HG03432 (cell line): Measurements from ENCODE around the gene SLC6A9.

Source experiments
- ATAC-seq: cut with Tn5 transposase; IDR thresholded peaks from one replicate; pipeline ENCODE4 v1.9.1; 2021; ENCODE audit warnings: mild to moderate bottlenecking, moderate library complexity; ENCODE audit not compliant: unreplicated experiment

SLC6A9 gene

DNA sequence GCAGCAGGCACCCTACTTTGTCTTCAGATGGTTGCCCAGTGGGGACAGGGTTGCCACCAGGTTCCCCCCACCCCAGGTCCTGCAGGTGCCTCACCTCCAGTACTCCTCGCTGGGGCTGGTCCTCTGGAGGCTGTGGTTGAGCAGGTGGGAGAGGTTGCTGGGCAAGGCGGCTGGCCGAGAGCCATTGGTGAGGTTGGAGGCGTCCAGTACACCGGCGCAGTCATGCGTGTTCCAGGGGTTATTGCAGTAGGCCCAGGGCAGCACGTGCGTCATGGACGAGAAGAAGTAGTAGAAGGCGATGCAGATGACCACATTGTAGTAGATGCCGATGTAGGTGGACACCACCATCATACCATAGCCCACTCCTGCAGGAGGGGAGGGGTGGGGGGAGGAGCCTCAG, 23.0 kb downstream of the SLC6A9 start:
- ATAC-seq = no peak

- no peak for ATAC-seq
Measured at GRCh38 chr1:44002606-44003157, 28.6 kb downstream of the SLC6A9 start.

DNA sequence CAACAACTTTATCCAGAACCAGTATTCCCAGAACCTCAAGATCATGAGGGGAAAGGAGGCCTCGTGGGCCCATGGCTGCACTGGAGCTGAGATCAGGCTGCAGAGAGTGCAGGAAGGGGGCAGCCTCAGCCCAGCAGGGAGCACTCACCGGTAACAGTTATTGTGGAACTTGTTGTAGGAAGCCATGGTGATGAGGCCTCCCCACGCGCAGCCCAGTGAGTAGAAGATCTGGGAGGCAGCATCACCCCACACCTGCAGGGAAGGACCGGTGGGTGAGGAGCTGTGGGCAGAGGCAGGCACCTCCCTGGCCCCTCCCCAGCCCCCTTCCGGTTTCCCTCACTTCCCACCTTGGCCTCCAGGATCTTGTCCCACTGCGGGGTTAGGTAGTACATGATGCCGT, 29.1 kb downstream of the SLC6A9 start:
- no peak for ATAC-seq

- no peak for ATAC-seq
Measured at GRCh38 chr1:44000122-44000665, 31.1 kb downstream of the SLC6A9 start.

DNA sequence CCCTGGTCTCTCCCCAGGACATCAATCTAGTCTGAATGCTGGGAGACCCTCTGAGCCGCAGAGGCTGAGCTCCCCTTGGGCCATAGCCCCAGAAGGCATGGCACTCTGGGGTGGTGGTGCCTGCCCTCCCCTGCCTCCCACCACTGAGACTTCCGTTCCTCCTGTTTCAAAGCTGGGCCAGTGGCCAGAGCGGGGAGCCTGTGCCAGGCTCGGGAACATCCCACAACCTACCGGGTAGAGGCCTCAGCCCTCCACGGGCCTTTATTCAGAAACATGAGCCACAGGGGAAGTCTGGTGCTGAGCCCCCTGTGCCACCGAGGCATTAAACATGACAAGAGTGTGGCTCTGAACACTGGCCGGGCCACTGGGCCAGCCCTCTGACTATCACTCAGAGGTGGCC, 31.8 kb downstream of the SLC6A9 start:
- no peak for ATAC-seq

DNA sequence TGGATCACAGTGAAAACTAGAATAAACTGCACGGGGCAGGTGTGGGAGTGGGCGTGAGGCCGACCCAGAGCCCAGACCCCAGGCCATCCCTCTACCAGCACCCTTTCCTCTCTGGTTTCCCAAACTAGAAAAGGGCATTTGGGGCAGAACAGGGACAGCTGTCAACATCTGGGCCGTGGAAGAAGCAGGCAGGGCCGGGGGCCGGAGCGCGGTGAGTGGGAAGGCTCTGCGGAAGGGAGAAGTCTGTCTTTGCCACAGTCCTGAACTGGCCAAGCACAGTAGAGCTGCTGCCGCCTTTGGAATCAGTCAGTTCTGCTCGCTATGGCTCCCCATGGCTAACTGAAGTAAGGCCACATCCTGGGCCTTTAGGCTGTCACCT, 33.3 kb downstream of the SLC6A9 start:
- ATAC-seq = no peak

- ATAC-seq = no peak
Measured at GRCh38 chr1:43997295-43997999, 33.8 kb downstream of the SLC6A9 start.

GRCh38 chr1:43996733-43997115, 34.5 kb downstream of the SLC6A9 start:
- no peak for ATAC-seq

GRCh38 chr1:43995984-43996732, 35.1 kb downstream of the SLC6A9 start:
- no peak for ATAC-seq

DNA sequence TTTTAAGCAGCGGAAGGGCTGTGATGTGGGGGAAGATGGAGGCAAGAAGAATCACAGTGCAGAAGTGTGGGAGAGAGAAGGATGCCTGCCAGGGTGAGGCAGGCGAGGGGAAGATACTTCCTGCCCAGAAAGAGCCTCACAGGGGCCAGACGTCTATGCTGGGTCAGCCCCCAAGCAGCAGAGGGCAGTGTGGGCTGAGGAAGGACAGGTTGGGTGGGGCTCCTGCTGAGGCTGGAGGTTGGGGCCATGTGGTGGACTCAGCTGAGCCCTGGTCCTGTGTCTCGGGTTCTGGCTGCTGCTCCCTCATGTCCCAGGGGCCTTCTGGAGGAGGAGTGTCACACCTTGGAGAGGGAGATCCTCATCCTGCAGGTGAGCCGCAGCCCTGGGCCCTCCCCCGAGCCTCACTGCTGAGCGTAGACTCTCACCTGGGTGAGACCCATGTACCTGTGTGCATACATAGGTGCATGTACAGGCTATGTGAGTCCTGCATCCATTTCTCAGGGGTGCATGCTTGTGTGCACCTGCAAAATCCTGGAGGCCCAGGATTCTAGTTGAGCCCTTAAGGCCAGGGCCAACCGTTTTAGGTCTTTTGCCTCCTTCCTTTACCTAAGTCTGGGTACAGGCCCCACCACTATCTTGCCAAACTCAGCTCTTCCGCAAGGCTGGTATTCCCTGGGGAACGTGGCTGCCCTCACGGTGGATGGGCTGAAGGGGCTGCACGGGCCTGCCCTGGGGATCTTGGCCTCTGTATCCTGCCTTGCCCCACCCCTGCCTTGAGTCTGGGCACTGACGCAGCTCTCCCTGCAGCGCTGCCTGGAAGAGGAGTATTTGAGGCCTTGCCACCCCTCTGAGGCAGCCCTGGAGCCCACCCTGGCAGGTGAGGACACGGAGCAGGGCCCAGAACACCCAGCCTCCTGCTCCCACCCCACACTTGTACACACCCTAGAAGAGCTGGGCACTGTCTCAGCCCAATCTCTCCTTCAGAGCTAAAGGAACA, 36.2 kb downstream of the SLC6A9 start:
- ATAC-seq = no peak

DNA sequence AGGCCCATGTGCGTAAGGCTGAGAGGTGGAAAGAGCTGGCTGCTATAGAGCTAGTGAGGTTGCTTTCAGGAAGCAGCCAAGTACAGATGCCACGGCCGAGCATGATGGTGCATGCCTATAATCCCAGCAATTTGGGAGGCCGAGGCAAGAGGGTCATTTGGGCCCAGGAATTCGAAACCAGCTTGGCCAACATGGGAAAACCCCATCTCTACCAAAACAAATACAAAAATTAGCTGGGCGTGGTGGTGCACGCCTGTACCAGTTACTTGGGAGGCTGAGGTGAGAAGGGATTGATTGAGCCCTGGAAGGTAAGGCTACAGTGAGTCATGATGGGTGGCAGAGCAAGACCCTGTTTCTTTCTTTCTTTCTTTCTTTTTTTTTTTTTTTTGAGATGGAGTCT, 37.2 kb downstream of the SLC6A9 start:
- ATAC-seq = no peak

DNA sequence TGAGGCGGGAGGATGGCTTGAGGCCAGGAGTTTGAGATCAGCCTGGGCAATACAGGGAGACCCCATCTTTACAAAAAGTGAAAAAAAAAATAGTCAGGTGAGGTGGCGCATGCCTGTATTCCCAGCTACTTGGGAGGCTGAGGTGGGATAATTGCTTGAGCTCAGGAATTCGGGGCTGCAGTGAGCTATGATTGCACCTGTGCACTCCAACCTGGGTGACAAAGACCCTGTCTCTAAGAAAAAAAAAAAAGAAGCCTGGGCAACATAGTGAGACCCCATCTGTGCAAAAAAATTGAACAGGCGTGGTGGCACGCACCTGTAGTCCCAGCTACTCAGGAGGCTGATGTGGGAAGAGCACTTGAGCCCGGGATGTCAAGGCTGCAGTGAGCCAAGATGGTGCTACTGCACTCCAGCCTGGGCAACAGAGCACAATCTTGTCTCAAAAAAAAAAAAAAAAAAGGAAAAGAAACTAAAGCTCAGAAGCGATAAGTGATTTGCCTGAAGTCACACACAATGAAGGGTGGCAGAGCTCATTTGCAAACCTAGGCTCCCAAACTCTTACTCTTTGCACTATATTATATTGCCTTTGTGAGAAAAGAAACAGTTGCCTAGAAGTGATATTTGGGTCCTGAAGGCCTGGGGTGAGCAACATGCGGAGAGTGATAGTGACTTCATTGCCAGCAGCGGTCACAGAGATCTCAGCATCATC, 37.9 kb downstream of the SLC6A9 start:
- no peak for ATAC-seq

- ATAC-seq = no peak
Measured at GRCh38 chr1:43992232-43992995, 38.8 kb downstream of the SLC6A9 start.

DNA sequence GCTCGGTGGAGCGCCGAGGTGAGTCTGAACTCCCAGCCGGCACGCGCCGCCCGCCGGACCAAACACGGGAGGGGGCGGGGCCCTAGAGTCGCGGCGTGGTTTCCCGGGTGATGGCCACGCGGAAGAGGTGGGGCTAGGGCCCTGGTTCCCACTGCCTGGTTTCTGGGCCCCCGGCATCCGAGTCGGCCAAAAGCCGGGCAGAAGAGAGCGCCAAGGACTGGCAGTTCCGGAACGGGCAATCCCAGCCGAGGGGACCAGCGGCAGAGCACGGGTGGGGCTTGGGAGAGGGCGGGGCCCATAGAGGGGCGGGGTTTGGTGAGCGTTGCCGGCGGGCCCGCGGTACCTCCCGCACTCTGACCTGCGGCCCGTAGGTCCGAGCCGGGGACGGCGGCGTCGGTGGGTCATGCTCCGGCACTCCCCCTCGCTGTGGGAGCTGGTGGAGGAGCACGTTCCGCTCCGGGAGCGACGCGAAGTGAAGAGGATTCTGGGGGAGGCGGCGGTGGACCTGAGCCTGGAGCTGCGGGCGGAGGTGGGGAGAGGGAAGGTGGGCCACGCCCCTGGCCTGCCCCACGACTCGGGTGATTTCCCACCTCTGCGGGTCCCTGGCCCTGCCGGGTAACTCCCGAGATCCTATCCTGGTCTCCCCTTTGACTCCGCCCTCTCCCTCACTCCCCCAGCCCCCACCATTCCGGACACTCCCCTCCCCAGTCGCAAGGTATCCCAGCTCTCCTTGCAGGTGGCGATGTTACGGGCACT, 39.6 kb downstream of the SLC6A9 start, which contains the start of gene CCDC24:
CCDC24 (plus strand) TSS at position 124 of the 756 bp plus-strand sequence; CDS start at position 404, 280 bp downstream.
- ATAC-seq = peak; percentile 78

- peak; percentile 5 for ATAC-seq
Measured at GRCh38 chr1:43991200-43991475, 40.1 kb downstream of the SLC6A9 start.

DNA sequence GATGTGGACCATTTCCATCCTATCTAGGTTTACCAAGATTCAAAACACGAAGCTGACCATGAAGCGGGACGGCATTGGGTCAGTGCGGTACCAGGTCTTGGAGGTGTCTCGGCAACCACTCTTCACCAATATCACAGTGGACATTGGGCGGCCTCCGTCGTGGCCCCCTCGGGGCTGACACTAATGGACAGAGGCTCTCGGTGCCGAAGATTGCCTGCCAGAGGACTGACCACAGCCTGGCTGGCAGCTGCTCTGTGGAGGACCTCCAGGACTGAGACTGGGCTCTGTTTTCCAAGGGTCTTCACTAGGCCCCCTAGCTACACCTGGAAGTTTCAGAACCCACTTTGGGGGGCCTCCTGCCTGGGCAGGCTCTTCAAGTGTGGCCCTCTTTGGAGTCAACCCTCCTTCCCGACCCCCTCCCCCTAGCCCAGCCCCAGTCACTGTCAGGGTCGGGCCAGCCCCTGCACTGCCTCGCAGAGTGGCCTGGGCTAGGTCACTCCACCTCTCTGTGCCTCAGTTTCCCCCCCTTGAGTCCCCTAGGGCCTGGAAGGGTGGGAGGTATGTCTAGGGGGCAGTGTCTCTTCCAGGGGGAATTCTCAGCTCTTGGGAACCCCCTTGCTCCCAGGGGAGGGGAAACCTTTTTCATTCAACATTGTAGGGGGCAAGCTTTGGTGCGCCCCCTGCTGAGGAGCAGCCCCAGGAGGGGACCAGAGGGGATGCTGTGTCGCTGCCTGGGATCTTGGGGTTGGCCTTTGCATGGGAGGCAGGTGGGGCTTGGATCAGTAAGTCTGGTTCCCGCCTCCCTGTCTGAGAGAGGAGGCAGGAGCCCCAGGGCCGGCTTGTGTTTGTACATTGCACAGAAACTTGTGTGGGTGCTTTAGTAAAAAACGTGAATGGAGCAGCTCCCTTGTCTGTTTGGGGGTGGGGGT, 40.7 kb downstream of the SLC6A9 start:
- ATAC-seq = no peak

DNA sequence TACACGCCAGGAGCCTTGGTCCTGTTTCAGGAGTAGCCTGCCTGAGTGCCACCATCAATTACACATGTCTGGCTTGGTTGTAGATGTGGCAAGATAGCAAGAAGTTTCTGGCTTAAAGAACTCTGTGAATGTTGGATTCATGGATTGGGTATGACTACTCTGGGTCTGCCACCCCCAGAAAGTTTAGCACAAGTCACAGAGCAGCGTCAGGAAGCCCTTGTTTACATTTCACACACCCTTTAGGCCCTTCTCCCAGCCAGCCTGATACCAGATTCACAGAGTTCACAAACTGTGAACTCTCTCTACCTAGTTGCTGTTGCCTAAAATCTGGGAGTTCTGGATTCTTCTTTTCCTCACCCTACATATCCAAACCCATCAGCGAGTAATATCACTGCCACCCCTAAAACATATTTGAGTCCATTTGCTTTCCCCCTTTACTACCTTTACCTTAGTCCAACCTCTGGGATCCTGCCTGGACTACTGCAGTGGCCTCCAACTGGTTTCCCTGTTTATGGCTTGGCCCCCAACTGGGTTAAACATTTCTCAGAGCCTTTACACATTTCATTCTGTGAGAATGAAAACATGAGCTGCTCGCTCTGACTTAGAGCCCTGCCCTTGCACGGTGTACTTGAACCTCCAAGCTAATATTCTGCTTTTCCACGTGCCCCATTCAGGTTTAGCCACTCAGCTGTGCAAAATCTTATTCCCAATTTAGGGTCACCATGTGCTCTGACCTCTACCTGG, 43.9 kb downstream of the SLC6A9 start:
- no peak for ATAC-seq
